Right lobe of liver (tissue), 6 donors: ENCODE data around the gene PPP1R14C. TPM values are rescaled to one million over a fixed set of nuclear protein-coding genes. Genes with fewer than 3 reads are reported as not detected.
"Not testable (repeated sequence)": the region's sequence is repeated elsewhere in the genome, so short reads cannot be mapped to it uniquely, and the experiment has no call there.

Experiments used
- ATAC-seq, 4 donors: fragments of 200-7000 bp; cut with Tn5 transposase; one replicate each; pipeline ENCODE4 v1.9.1; 2020; ENCODE audit warnings: mild to moderate bottlenecking in 4 of 4, moderate library complexity in 4 of 4
- DNase-seq, 3 donors: peaks; one replicate each; pipeline ENCODE4 v3.0.0-alpha.2; 2020
- H3K27ac ChIP-seq, 3 donors: fragments of 200-600 bp; one replicate each; pipeline ENCODE4 v1.8.0; 2022
- H3K27me3 ChIP-seq, 2 donors: fragments of 200-600 bp; one replicate each; pipeline ENCODE4 v1.8.0; 2022
- H3K36me3 ChIP-seq, 4 donors: fragments of 200-600 bp; sonication (generic) in 1 of 4; one replicate each; pipeline versions ENCODE4 v1.5.1 to v1.8.0; 2017 to 2022; ENCODE audit warnings: control low read depth in 1 of 4
- H3K4me1 ChIP-seq, 4 donors: fragments of 200-600 bp; sonication (generic) in 1 of 4; one replicate each; pipeline versions ENCODE4 v1.5.1 to v1.8.0; 2017 to 2022; ENCODE audit warnings: control low read depth in 1 of 4
- H3K4me3 ChIP-seq, 3 donors: fragments of 200-600 bp; one replicate each; pipeline ENCODE4 v1.8.0; 2022
- H3K9me3 ChIP-seq, 4 donors: fragments of 200-600 bp; sonication (generic) in 1 of 4; one replicate each; pipeline versions ENCODE4 v1.5.1 to v1.8.0; 2017 to 2022; ENCODE audit warnings: control low read depth in 1 of 4
- CTCF ChIP-seq, 4 donors: fragments of 200-600 bp in 3 of 4; fragments of 450-650 bp in 1 of 4; IDR thresholded peaks; one replicate each; pipeline versions ENCODE4 v1.5.1 to v1.8.0; 2016 to 2022; ENCODE audit warnings: antibody characterized with exemption in 4 of 4, mild to moderate bottlenecking in 2 of 4
- POLR2A ChIP-seq: fragments of 450-650 bp; IDR thresholded peaks from one replicate; pipeline ENCODE4 v1.6.1; 2017; ENCODE audit warnings: antibody characterized with exemption, mild to moderate bottlenecking
- WGBS: methylation state at CpG from one replicate; pipeline ENCODE4 v1.1.6; 2018; ENCODE audit warnings: low coverage, low lambda C conversion rate; ENCODE audit not compliant: insufficient coverage; ENCODE audit errors: missing lambda C conversion rate; 5-methylcytosine and 5-hydroxymethylcytosine counted together
- intact Hi-C, 2 donors: fragments of 100-400 bp; cut with DNase I; formaldehyde crosslinking; loops; one replicate each; pipeline versions ENCODE4 v1.11.2 to v1.14.1; 2022
- total RNA-seq, 6 experiments: library from RNA; depleted of rRNA in 2 of 6; stranded (reverse); fragments of >200 nt in 2 of 6; fragmentation: NEBNext Ultra II Directional in 3 of 6; extraction: Animal tissue kit (Norgen Biotek cat#: 25700) in 3 of 6; gene quantifications; one replicate each; pipeline versions ENCODE4 v1.1.0 to v1.2.4, GENCODE V29; 2016 to 2023
- donor health status: DM: no; HTN: yes; CAD: no.
- donor health status: DM: no; HTN: no; CAD: no.
- donor health status: DM: no; HTN: no; CAD: no.
- donor health status: DM: no; HTN: yes; CAD: no.
- donor health status: DM: no; HTN: yes; CAD: no.

The PPP1R14C gene
- total RNA-seq, 6 experiments from 2014 or later: not detected

- WGBS: 65% methylated on average over 5 of the region's 9 CpGs
- intact Hi-C loops: no loop called here
- ATAC-seq (no peak), DNase-seq (no peak)
- H3K9me3 ChIP-seq: no peaks in the 10 kb centered on the region
- H3K27ac ChIP-seq: no peak overlapping the region
- no peaks in the 10 kb centered on the region for H3K4me1 ChIP-seq
- no peak for TF ChIP-seq POLR2A
- TF ChIP-seq CTCF (IDR thresholded peaks at IDR 0.05): no peak
- H3K27me3 ChIP-seq: no peaks in the 10 kb centered on the region
- H3K4me3 ChIP-seq: no peak overlapping the region
- H3K36me3 ChIP-seq: no peaks in the 10 kb centered on the region
Observed at GRCh38 chr6:150236544-150236943, 93.7 kb downstream of the PPP1R14C start.

GRCh38 chr6:150237626-150238025, 94.8 kb downstream of the PPP1R14C start:
- WGBS: 74% methylated on average over 3 of the region's 3 CpGs
- Histone ChIP-seq H3K27ac (no peak overlapping the region), H3K27me3 (no peaks in the 10 kb centered on the region), H3K4me1 (no peaks in the 10 kb centered on the region), H3K4me3 (no peak overlapping the region), H3K36me3 (no peaks in the 10 kb centered on the region), H3K9me3 (no peaks in the 10 kb centered on the region)
- intact Hi-C loops: no loop called here
- TF ChIP-seq CTCF (IDR thresholded peaks at IDR 0.05) (no peak), POLR2A (no peak)
- ATAC-seq: no peak
- no peak for DNase-seq

- Histone ChIP-seq H3K27me3 (no peaks in the 10 kb centered on the region), H3K27ac (no peak overlapping the region), H3K4me1 (no peaks in the 10 kb centered on the region), H3K9me3 (no peaks in the 10 kb centered on the region), H3K36me3 (no peaks in the 10 kb centered on the region), H3K4me3 (no peak overlapping the region)
- peak; percentile 48 to 74 (median 70) for DNase-seq
- TF ChIP-seq CTCF (IDR thresholded peaks at IDR 0.05) (no peak), POLR2A (no peak)
- intact Hi-C loops: no loop called here
- 26% methylated on average over 3 of the region's 5 CpGs for WGBS
- ATAC-seq: peak; percentile 90 to 96 (median 94)
Observed at GRCh38 chr6:150238336-150238741, 95.5 kb downstream of the PPP1R14C start.

GRCh38 chr6:150238846-150239407, 96.1 kb downstream of the PPP1R14C start:
- whole genome bisulfite sequencing: 74% methylated on average over 3 of the region's 6 CpGs
- Histone ChIP-seq H3K4me1 (no peaks in the 10 kb centered on the region), H3K4me3 (no peak overlapping the region), H3K27ac (no peak overlapping the region), H3K27me3 (no peaks in the 10 kb centered on the region), H3K36me3 (no peaks in the 10 kb centered on the region), H3K9me3 (no peaks in the 10 kb centered on the region)
- TF ChIP-seq POLR2A (no peak), CTCF (IDR thresholded peaks at IDR 0.05) (no peak)
- ATAC-seq: no peak
- DNase-seq: no peak
- intact Hi-C loops: no loop called here

GRCh38 chr6:150241756-150242155, 98.9 kb downstream of the PPP1R14C start:
- H3K27me3 ChIP-seq, H3K9me3 ChIP-seq, intact Hi-C loops, ATAC-seq, H3K27ac ChIP-seq, DNase-seq, H3K4me1 ChIP-seq, H3K4me3 ChIP-seq, H3K36me3 ChIP-seq: not testable (repeated sequence)
- 84% methylated on average over 5 of the region's 5 CpGs for WGBS
